Left lung (tissue), 10 donors: ENCODE results near the gene CEMIP2. TPM values are rescaled to one million over a fixed set of nuclear protein-coding genes. Genes with fewer than 3 reads are reported as not detected.

Experiments
- ATAC-seq: fragments of 200-7000 bp; cut with Tn5 transposase; one replicate; pipeline ENCODE4 v1.9.1; 2020; ENCODE audit warnings: moderate library complexity
- DNase-seq, 4 donors: peaks; one replicate each; pipeline ENCODE4 v3.0.0-alpha.2; 2013 to 2020
- H3K27ac ChIP-seq, 2 donors: fragments of 200-600 bp; sonication (generic) in 1 of 2; one replicate each; pipeline versions ENCODE4 v1.5.0 to v1.8.0; 2020 to 2021
- H3K27me3 ChIP-seq, 2 donors: fragments of 200-600 bp; sonication (generic) in 1 of 2; one replicate each; pipeline versions ENCODE4 v1.5.0 to v1.8.0; 2020 to 2021
- H3K36me3 ChIP-seq, 2 donors: fragments of 200-600 bp; sonication (generic) in 1 of 2; one replicate each; pipeline versions ENCODE4 v1.5.0 to v1.8.0; 2020 to 2021
- H3K4me1 ChIP-seq, 2 donors: fragments of 200-600 bp; one replicate each; pipeline ENCODE4 v1.8.0; 2021
- H3K4me3 ChIP-seq, 2 donors: fragments of 200-600 bp; sonication (generic) in 1 of 2; one replicate each; pipeline versions ENCODE4 v1.5.0 to v1.8.0; 2020 to 2021; ENCODE audit warnings: mild to moderate bottlenecking in 1 of 2
- H3K9me3 ChIP-seq, 2 donors: fragments of 200-600 bp; sonication (generic) in 1 of 2; one replicate each; pipeline versions ENCODE4 v1.5.0 to v1.8.0; 2020 to 2021
- intact Hi-C, 2 donors: fragments of 100-400 bp; cut with DNase I; formaldehyde crosslinking; loops; one replicate each; pipeline versions ENCODE4 v1.11.2 to v1.14.2; 2022
- polyA plus RNA-seq, 6 donors: library from polyadenylated mRNA; unstranded; fragments of 120-200 nt; gene quantifications; one replicate each; pipeline ENCODE4 v1.2.1, GENCODE V29; 2013; ENCODE audit not compliant: insufficient read length in 6 of 6
- total RNA-seq, 2 donors: library from RNA; stranded (reverse); fragmentation: NEBNext Ultra II Directional; extraction: Animal tissue kit (Norgen Biotek cat#: 25700); gene quantifications; one replicate each; pipeline ENCODE4 v1.2.1, GENCODE V29; 2021
- TF ChIP-seq, protein P1 (sequence below), 2 donors: fragments of 200-600 bp; sonication (generic) in 1 of 2; IDR thresholded peaks; one replicate each; pipeline versions ENCODE4 v1.5.0 to v1.8.0; 2021; ENCODE audit warnings: antibody characterized with exemption in 2 of 2
- donor health status: DM: no; HTN: yes; CAD: no.
- donor health status: DM: no; HTN: no; CAD: no.

CEMIP2 gene
- total and polyA plus RNA-seq, 8 donors, result 48.0 to 111 (median 54.4) TPM

- H3K36me3 ChIP-seq, result peaks cover 0 to 12% of the 10 kb centered on the region in 2 donors
- DNase-seq (no peak), ATAC-seq (peak; percentile 6)
- H3K4me3 ChIP-seq, result no peak overlapping the region
- TF ChIP-seq, protein P1, sequence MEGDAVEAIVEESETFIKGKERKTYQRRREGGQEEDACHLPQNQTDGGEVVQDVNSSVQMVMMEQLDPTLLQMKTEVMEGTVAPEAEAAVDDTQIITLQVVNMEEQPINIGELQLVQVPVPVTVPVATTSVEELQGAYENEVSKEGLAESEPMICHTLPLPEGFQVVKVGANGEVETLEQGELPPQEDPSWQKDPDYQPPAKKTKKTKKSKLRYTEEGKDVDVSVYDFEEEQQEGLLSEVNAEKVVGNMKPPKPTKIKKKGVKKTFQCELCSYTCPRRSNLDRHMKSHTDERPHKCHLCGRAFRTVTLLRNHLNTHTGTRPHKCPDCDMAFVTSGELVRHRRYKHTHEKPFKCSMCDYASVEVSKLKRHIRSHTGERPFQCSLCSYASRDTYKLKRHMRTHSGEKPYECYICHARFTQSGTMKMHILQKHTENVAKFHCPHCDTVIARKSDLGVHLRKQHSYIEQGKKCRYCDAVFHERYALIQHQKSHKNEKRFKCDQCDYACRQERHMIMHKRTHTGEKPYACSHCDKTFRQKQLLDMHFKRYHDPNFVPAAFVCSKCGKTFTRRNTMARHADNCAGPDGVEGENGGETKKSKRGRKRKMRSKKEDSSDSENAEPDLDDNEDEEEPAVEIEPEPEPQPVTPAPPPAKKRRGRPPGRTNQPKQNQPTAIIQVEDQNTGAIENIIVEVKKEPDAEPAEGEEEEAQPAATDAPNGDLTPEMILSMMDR (IDR thresholded peaks at IDR 0.05), result no peak
- no peaks in the 10 kb centered on the region for H3K9me3 ChIP-seq
- intact Hi-C loops, result no loop called here
- peak overlapping the region; percentile 79 to 80 for H3K27ac ChIP-seq
- peaks cover 25 to 71% of the 10 kb centered on the region in 2 donors for H3K4me1 ChIP-seq
- H3K27me3 ChIP-seq, result no peaks in the 10 kb centered on the region
These were observed 89.3 kb downstream of the CEMIP2 start for GRCh38 chr9:71678999-71679398.

- H3K4me1 ChIP-seq, result peaks cover 25 to 67% of the 10 kb centered on the region in 2 donors
- TF ChIP-seq, protein P1 (IDR thresholded peaks at IDR 0.05), result no peak
- peak overlapping the region; percentile 79 to 80 for H3K27ac ChIP-seq
These were observed 91.1 kb downstream of the CEMIP2 start for GRCh38 chr9:71677209-71677608.

DNA sequence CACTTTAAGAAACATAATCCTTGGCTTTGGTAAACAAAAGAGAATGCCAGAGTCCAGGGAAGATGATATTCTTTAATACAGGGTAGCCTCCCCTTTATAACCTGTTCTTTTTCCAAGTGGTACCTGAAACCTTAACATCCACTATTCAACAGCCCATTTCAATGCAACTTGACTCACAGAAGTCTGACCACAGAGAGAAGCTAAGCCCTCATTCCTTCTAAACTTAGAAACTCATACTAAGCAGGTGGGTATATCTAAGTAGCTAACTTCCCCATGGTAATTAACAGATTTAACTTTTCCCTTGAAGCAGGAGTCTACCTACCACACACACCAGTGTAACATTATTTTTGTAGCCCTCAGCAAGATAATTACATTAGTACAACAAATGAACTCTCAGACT lies 91.9 kb downstream of the CEMIP2 start:
- Histone ChIP-seq H3K4me3 (no peak overlapping the region), H3K27me3 (no peaks in the 10 kb centered on the region)
- ATAC-seq, result no peak

More at GRCh38 chr9:71677209-71677608, 91.1 kb downstream of the CEMIP2 start:
- Histone ChIP-seq H3K9me3 (no peaks in the 10 kb centered on the region), H3K4me3 (no peak overlapping the region), H3K36me3 (no peaks in the 10 kb centered on the region), H3K27me3 (no peaks in the 10 kb centered on the region)
- ATAC-seq (no peak), DNase-seq (no peak)
- intact Hi-C loops, result no loop called here

DNA sequence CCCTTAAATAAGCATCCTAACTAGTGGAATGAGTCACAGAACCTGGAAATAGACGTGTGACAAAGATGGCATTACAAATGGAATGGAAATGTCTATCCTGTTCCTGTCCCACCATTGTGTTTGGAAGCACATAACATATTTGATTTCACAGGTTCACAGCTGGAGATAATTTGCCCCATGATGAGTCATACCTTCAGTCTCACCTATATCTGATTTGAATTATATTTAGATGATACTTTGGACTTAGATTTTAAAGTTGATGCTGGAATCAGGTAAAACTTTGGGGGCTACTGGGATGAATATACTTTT lies 92.5 kb downstream of the CEMIP2 start:
- TF ChIP-seq, protein P1 (IDR thresholded peaks at IDR 0.05), result no peak
- Histone ChIP-seq H3K27ac (no peak overlapping the region), H3K27me3 (no peaks in the 10 kb centered on the region), H3K9me3 (no peaks in the 10 kb centered on the region), H3K36me3 (no peaks in the 10 kb centered on the region), H3K4me1 (peaks cover 21 to 55% of the 10 kb centered on the region in 2 donors), H3K4me3 (no peak overlapping the region)
- ATAC-seq (no peak), DNase-seq (no peak)
- intact Hi-C loops, result no loop called here

More for the DNA sequence above, 91.9 kb downstream of the CEMIP2 start:
- no peaks in the 10 kb centered on the region for H3K9me3 ChIP-seq
- H3K27ac ChIP-seq, result peak overlapping the region; percentile 79 to 80
- H3K4me1 ChIP-seq, result peaks cover 25 to 62% of the 10 kb centered on the region in 2 donors
- no peaks in the 10 kb centered on the region for H3K36me3 ChIP-seq
- intact Hi-C loops, result no loop called here
- DNase-seq, result no peak
- TF ChIP-seq, protein P1 (IDR thresholded peaks at IDR 0.05), result no peak

DNA sequence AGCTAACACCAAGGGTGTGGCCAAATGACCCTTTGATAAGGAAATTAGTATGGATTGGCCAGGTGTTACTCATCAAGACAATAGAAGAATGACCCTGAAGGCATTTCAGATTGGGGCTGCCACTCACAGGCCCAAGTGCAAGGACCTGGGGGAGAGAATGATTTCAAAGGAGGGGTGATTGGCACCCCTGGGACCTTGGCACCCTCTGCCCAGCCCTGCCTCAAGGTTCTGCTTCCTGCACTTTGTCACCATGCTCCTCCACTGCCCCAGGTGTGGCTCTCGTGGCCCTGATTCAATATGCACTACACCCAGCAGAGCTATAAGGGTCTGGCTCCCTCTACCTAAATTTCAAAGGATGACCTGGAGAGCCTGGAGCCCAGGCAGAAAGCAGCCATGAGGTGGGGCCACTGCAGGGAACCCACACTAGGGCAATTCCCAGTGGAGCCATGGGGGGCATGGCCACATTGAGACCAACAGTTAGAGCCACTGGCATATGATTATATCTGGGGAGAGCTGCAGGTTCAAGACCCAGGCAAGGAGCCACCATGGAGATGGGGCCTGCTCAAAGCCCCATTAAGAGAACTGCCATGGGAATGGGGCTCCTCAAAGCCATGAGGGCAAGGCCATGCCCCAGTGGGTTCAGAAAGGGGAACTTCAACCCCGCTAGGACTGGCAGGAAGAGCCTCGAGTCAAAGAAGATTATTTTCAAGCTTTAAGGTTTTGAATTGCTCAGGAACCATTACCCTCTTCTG lies 93.0 kb downstream of the CEMIP2 start:
- H3K27me3 ChIP-seq, result no peaks in the 10 kb centered on the region
- no peak overlapping the region for H3K4me3 ChIP-seq
- H3K9me3 ChIP-seq, result no peaks in the 10 kb centered on the region
- TF ChIP-seq, protein P1 (IDR thresholded peaks at IDR 0.05), result no peak
- no peak for DNase-seq
- no peak overlapping the region for H3K27ac ChIP-seq
- peaks cover 16 to 51% of the 10 kb centered on the region in 2 donors for H3K4me1 ChIP-seq
- intact Hi-C loops, result no loop called here
- no peaks in the 10 kb centered on the region for H3K36me3 ChIP-seq
- no peak for ATAC-seq
